Retina (tissue), 1 donor: ENCODE data around the gene OVOL3.

Source experiments
- DNase-seq: peaks from one replicate; pipeline ENCODE4 v3.0.0-alpha.2; 2016

Gene OVOL3

DNA sequence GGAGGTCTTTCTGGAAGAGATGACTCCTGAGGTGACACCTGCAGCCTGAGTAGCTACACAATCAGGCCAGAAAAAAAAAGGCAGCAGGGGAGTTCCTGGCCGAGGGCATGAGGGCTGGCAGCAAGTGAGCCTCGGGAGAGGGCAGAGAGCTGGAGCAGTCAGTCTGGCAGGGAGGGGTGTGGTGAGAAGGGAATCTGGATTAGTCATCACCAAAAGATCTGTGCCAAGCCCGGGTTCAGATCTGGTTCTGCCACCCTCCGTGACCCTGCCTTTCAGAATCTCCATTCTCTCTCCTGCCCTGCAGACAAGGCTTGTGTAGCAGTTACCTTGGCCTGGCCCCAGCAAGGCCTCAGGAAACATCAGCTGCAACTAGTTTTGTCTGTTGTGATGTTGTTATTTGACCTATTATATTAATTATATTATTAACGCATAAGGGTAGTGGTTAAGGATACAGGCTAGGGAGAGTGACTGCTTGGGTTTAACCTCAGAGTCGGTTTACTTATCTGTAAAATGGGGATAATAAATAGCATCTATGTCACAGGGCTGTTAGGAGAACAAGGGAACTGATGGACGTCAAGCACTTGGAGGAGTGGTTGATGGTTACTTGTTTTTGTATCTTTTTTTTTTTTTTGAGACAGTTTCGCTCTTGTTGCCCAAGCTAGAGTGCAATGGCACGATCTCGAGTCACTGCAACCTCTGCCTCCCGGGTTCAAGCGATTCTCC, 26.2 kb downstream of the OVOL3 start:
- no peak for DNase-seq

DNA sequence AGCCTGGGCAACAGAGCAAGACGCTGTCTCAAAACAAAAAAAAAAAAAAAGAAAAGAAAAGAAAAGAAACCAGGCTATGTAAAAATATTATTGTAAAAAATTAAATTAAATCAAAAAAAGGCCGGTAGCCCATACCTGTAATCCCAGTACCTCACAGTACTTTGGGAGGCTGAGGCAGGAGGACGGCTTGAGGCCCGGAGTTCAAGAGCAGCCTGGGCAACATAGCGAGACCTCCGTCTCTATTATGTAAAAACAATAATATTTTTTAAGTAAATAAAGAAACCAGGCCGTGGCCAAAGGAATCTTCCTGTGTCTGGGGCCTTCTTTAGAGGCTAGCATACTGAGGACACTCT, 28.2 kb downstream of the OVOL3 start:
- DNase-seq = no peak

DNA sequence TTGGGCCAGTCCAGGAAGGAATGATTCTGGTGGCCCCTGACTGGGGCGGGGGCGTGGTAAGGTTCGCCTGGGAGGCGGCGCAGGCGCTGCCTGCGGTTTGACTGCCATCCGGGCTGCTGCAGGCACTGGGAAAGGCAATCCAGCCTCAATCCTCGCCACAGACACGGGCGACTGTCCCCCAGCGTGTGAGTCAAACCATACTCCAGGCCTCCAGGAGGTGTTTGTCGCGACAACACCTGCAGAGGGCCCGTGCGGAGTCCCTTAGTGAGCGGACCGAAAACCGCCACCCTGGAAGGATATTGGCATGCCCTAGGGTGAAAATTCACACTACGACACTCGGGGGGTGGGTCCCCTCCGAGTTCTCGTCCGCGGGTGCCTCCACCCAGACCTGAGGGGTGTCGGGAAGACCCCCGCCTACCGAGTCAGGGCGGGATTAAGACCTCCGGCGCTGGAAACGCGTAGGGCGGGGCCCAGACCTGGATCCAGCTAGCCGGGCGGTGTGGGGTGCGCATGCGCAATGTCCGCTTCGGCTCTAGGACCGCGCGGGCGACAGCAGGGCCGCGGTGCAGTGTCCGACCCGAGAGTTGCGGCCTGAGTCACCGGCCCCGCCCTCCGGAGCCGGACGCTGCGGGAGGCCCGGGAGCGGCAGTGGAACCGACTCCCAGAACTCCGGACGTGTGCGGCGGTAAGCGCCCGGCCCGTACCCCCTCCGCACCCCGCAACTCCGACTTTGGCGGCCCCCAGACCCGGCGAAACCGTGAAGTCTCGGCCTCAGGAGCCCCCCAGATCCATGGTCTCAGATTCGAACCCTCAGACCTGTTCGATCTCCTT, 28.7 kb downstream of the OVOL3 start, which contains the start of gene CAPNS1:
CAPNS1 (plus strand) TSS at position 594 of the 831 bp plus-strand sequence. CDS start 946 bp downstream, outside the sequence.
- DNase-seq = peak; percentile 95

DNA sequence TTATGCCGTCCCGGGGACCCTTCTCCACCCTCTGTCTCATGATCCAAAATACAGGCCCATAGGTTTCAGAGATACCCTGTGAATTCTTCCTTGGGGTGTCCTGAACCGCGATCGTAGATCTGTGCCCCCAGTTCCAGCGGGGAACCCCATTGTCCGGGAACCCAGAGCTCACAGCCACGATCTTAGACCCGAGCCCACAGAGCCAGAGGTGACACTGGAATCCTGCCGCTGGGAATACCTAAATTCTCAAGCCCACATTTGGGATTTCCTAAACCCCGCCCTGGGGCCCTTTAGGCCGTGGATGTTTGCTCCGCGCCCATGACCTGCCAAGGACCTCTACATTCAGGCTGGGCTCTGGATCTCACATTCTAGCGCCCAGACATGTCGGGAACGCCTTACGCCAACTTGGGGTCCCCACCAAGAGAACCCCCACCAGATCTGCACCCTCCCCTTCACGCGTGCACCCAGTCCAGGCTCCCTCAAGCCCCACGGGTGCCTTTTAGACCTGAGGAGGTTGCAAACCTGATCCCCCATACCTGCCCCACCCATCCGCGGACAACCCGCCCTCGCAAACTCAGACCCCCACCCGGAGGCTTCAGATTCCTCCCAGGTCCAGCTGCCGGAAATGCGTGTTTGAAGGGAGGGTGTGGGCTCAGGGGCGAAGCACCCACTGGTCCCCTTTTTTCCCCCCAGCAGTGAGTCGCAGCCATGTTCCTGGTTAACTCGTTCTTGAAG, 29.5 kb downstream of the OVOL3 start:
- DNase-seq = peak; percentile 65

DNA sequence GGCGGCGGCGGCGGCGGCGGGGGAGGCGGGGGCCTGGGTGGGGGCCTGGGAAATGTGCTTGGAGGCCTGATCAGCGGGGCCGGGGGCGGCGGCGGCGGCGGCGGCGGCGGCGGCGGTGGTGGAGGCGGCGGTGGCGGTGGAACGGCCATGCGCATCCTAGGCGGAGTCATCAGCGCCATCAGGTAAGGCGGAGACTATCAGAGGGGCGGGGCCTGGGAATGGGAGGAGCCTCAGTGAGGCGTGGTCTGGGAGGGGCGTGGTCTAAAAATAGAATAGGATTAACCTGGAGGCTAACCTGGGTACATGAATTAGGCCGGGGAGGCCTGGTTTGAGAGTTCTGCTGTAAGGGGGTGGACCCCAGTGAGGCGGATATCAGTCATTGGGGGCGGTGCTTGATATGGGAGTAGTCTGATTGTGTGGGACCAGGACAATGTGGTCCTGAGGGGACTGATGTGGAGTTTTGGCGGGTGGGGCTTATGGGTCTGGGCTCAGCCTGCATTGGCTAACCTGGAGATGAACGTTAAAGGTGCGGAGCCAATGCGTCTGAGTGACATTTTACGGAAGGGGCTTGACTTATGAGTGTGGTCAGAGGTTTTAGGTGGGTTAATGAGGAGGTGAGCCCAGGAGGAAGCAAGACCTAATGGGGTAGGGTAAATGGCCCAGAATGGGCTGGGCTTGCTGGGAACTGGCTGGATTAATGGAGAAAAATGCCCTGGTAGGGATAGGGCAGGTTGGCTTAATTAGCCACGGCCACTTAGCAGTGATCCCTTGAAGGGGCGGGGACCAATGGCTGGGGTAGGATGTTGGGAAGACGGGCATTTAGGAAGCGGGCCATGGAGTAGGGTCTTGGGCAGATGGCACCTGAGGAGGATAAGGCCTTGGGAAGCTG, 30.3 kb downstream of the OVOL3 start:
- DNase-seq = peak; percentile 81

DNA sequence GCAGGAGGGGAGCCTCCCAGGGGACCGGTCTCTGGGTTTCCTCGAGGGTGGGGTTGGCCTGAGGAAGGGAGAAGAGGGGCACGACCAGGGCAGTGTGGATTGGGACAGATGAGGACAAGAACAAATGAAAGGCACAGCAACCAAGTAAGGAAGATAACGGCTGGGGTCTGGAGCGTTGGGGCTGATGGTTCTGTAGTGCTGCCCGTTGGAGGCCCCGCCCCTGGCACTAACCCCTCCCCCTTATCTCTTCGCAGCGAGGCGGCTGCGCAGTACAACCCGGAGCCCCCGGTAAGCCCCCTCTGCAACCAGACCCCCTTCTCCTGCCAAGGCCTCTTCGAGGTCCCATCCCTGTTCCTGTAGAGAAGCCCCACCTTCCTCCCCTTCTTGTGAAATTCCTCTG, 31.1 kb downstream of the OVOL3 start:
- DNase-seq = no peak

DNA sequence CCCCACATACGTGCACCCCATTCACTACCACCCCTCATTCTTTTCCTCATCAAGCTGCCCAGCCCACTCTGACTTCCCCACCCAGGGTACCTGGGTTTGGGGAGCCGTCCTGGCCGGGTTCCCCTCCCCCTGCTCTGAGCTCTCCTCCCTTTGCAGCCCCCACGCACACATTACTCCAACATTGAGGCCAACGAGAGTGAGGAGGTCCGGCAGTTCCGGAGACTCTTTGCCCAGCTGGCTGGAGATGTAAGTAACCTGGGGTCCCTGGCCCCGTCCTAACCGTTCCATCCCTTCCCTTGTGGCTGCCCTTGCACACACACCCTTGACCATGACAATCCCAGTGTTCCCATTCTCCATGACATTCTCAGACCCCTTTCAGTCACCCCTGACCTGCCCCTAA, 31.6 kb downstream of the OVOL3 start:
- no peak for DNase-seq

DNA sequence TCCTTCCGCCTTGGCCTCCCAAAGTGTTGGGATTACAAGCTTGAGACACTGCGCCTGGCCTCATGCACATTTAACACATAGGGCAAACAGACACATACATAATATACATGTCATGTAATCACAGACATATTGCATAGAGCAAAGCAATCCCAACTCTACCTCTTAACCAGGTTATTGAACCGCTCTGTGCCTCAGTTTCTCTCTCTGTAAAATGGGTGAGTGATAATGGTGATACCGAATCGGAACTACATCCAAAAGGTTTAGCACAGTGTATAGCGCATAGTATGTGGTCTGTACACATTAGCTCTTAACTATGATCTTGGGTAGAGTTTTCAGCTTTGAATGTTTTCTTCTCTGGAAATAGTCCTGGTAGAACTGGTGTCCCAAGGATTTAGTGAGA, 33.7 kb downstream of the OVOL3 start:
- DNase-seq = no peak

DNA sequence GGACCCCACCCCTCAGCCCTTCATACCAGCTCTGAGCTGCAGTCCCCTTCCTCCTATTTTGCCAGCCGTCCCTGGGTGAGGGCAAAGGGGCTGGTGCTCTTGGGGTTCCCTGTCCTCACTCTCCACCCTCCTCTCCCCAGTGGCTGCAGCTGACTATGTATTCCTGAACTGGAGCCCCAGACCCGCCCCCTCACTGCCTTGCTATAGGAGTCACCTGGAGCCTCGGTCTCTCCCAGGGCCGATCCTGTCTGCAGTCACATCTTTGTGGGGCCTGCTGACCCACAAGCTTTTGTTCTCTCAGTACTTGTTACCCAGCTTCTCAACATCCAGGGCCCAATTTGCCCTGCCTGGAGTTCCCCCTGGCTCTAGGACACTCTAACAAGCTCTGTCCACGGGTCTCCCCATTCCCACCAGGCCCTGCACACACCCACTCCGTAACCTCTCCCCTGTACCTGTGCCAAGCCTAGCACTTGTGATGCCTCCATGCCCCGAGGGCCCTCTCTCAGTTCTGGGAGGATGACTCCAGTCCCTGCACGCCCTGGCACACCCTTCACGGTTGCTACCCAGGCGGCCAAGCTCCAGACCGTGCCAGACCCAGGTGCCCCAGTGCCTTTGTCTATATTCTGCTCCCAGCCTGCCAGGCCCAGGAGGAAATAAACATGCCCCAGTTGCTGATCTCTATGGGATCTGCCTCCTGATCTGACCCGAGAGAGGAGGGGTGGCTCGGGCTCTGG, 38.9 kb downstream of the OVOL3 start:
- DNase-seq = no peak

DNA sequence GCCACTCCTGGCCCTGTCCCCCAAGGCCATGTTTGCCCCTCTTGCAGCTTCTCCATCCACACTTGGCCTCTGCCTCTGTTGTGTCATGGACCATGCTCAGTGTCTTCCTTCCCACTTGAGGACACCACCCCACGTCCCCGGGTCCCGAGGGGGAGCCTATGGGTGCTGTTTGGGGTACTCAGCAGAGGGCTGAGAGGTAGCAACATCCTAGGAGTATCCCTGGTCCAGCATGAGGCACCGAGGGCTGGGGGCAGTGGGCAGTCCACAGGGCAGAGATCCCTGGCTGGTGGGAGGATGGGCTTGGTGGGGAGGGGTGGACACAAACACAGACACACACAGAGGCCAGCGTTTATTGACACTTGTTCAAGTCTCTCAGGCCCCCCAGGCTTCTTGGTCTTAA, 39.6 kb downstream of the OVOL3 start:
- DNase-seq = no peak

DNA sequence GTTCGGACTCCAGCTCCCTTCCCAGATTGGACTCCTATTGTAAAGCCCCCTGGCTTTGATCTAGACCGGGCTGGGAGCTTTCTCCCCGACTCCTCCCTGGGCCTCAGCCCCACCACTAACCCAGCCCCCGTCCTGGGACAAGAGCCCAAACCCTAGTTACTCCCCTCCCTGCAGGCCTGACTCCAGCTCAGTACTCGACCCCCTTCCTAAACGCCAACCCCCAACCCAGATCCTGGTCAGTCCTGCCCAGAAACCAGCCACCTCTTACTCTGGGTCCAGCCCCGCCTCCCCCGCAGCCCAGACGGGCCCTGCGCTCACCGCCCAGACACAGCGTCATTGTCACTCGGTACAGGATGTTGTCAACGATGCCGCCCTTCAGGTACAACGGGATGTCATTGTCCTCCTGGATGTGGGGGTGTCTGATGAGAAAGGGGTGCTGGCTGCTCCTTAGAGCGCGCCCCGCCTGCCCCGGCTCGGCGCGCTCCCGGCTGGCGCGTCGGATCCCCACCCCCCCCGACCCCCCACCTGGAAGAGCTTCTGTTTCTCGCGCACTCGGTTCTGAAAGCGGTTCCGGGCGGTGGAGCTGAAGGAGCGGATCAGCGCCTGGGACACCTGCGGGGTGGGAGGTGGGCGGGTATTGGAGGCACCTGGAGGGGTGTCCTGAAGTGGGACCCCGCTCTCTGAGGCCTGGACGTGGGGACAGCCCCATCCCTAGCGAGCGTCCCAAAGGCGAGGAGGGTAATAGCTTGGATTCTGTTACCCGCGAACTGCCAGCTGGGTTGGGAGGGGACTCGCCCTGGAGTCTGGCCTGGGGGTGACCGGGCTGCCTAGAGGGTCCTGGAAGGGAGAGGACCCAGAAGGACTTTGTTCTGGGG, 40.4 kb downstream of the OVOL3 start:
- no peak for DNase-seq

DNA sequence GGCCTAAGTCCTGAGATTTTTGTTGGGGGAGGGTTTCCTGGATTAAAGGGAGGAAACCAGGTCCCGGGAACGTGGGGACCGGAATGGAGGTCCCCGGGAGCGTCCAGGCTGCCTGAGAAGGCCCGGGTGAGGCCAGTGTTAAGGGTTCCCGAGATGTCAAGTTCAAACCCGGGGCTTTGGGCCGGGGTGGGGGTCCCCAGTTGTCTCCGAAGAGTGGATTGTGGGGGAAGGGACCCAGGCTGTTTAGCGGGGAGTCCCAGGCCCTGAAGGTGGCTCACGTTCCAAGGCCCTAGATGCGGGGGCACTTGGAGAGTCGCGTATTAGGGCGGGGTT, 41.0 kb downstream of the OVOL3 start:
- DNase-seq = peak; percentile 36

DNA sequence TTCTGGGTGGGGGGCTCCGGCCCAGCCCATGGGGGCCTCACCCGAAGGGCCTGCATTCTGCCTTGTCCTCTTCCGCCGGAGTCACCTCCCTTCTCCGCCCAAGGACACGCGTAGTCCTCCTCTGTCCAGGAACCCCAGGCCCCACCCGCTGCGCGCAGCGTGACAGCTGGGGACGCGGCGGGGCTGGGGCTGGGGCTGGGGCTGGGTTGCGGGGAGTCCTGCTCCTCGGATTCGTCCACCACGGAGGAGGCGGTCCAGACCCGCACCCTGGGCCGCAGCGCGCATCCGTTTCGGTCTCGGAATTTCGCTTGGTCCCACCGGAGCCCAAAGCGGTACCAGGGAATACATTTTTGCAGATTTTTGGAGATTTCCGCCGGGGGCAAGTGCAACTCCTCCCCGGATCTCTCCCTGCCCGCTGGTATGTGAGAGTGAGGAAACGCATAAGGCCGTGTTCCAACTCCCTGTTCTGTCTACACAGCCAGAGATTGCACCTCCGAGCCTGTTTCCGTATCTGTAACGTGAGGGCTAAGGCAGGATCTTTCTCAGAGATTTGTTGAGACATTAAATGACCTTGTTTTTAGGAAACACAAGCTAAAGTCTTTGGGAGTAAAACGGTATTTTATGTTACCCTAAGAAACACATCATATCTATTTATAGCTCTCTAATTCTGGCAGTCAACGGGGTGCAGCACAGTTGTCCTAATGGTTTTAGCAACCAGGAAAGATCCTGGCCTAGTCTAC, 41.6 kb downstream of the OVOL3 start, which contains the start of gene COX7A1:
COX7A1 (minus strand) TSS at position 96 of the 740 bp plus-strand sequence; CDS start at position 56, 40 bp downstream.
- DNase-seq = peak; percentile 33

DNA sequence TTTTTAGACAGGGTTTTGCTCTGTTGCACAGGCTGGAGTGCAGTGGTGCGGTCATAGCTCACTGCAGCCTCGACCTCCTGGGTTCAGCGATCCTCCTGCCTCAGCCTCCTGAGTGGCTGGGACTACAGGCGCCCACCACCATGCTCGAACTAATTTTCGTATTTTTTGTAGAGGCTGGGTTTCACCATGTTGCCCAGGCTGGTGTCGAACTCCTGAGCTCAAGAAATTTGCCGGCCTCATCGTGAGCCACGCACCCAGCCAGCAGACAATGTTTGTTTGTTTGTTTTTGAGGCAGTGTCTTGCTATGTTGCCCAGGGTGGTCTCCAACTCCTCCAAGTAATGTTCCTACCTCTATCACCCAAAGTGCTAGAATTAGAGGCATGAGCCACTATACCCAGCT, 42.2 kb downstream of the OVOL3 start:
- DNase-seq = no peak

DNA sequence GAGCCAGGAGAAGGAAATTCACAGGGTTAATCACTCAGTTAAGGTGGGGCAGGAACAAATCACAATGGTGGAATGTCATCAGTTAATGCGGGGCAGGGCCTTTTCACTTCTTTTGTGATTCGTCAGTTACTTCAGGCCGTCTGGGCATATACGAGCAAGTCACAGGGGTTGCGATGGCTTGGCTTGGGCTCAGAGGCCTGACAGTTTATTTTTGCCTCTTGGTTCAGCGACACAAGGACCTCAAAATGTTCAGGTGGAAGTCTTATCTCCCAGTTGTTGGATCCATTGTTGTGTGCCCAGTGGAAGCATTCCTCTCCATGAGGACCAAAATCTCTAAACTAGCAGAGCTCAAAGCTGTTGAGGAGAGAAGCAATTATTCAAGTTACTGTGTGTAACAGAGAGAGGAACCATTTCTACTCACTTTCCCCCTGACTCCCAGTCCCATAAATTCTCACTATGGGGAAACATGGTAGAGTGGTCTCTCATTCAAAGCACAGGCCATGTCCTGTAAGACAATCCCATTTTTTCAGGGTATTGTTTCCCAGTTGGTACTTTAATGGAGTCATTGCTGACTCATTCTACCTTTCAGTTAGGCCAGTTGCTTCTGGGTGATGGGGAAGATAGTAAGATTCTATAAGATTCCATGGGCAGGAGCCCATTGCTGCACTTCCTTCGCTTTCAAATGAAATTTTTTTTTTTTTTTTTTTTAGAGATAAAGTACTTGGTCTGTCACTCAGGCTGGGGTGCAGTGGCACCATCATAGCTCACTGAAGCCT, 50.1 kb downstream of the OVOL3 start:
- DNase-seq = no peak
